Mucosa of stomach (tissue), 1 donor: ENCODE measurements around the gene SUN5.
"Not testable (repeated sequence)": the region's sequence is repeated elsewhere in the genome, so short reads cannot be mapped to it uniquely, and the experiment has no call there.

Experiments used
- H3K27me3 ChIP-seq: one replicate; pipeline ENCODE4 v1.7.0; 2013; ENCODE audit warnings: mild to moderate bottlenecking, low read length; ENCODE audit not compliant: control insufficient read depth, insufficient read depth
- H3K36me3 ChIP-seq: one replicate; pipeline ENCODE4 v1.7.0; 2013; ENCODE audit warnings: low read length; ENCODE audit not compliant: control insufficient read depth, insufficient read depth
- H3K4me1 ChIP-seq: one replicate; pipeline ENCODE4 v1.7.0; 2013; ENCODE audit warnings: mild to moderate bottlenecking, low read length; ENCODE audit not compliant: control insufficient read depth, insufficient read depth
- H3K4me3 ChIP-seq: one replicate; pipeline ENCODE4 v1.7.0; 2013; ENCODE audit warnings: low read length
- H3K9ac ChIP-seq: one replicate; pipeline ENCODE4 v1.7.0; 2013; ENCODE audit warnings: mild to moderate bottlenecking, low read length, moderate library complexity
- H3K9me3 ChIP-seq: one replicate; pipeline ENCODE4 v1.7.0; 2013; ENCODE audit warnings: mild to moderate bottlenecking, low read length, moderate library complexity; ENCODE audit not compliant: control insufficient read depth
- donor health status: Pancreatic carcinoma.

SUN5 gene

GRCh38 chr20:33004141-33004751, at the start of gene SUN5:
SUN5 (minus strand) TSS chr20:33004433; CDS start chr20:33004340, 93 bp downstream.
- no peaks in the 10 kb centered on the region for H3K9me3 ChIP-seq
- H3K27me3 ChIP-seq: no peaks in the 10 kb centered on the region
- no peaks in the 10 kb centered on the region for H3K36me3 ChIP-seq
- no peak within 1 kb of the TSS for H3K9ac ChIP-seq
- no peak within 1 kb of the TSS for H3K4me3 ChIP-seq
- H3K4me1 ChIP-seq: no peaks in the 10 kb centered on the region

- Histone ChIP-seq H3K36me3 (no peaks in the 10 kb centered on the region), H3K27me3 (no peaks in the 10 kb centered on the region), H3K4me1 (no peaks in the 10 kb centered on the region), H3K4me3 (no peak within 1 kb of the TSS), H3K9me3 (no peaks in the 10 kb centered on the region), H3K9ac (no peak within 1 kb of the TSS)
These were observed 49.3 kb upstream of the SUN5 start, which contains the start of gene BPIFB3 for GRCh38 chr20:33053291-33054106. BPIFB3 (plus strand) TSS chr20:33053903; CDS start chr20:33055436, 1,533 bp downstream.

GRCh38 chr20:33051333-33051732, 47.1 kb upstream of the SUN5 start:
- H3K27me3 ChIP-seq: no peaks in the 10 kb centered on the region
- no peaks in the 10 kb centered on the region for H3K9me3 ChIP-seq
- no peak overlapping the region for H3K9ac ChIP-seq
- no peak overlapping the region for H3K4me3 ChIP-seq
- H3K4me1 ChIP-seq: no peaks in the 10 kb centered on the region
- no peaks in the 10 kb centered on the region for H3K36me3 ChIP-seq

- Histone ChIP-seq H3K27me3 (no peaks in the 10 kb centered on the region), H3K36me3 (no peaks in the 10 kb centered on the region), H3K9ac (no peak overlapping the region), H3K4me3 (no peak overlapping the region), H3K4me1 (no peaks in the 10 kb centered on the region), H3K9me3 (no peaks in the 10 kb centered on the region)
These were observed 42.2 kb upstream of the SUN5 start for GRCh38 chr20:33046412-33046811.

GRCh38 chr20:33045129-33045721, 41.0 kb upstream of the SUN5 start:
- H3K36me3 ChIP-seq, H3K9ac ChIP-seq, H3K4me1 ChIP-seq, H3K27me3 ChIP-seq, H3K4me3 ChIP-seq, H3K9me3 ChIP-seq: not testable (repeated sequence)

GRCh38 chr20:33043731-33044181, 39.5 kb upstream of the SUN5 start:
- no peak overlapping the region for H3K9ac ChIP-seq
- no peaks in the 10 kb centered on the region for H3K9me3 ChIP-seq
- no peaks in the 10 kb centered on the region for H3K36me3 ChIP-seq
- no peak overlapping the region for H3K4me3 ChIP-seq
- H3K4me1 ChIP-seq: no peaks in the 10 kb centered on the region
- H3K27me3 ChIP-seq: no peaks in the 10 kb centered on the region

GRCh38 chr20:33042983-33043730, 38.9 kb upstream of the SUN5 start:
- H3K36me3 ChIP-seq: no peaks in the 10 kb centered on the region
- no peak overlapping the region for H3K4me3 ChIP-seq
- no peak overlapping the region for H3K9ac ChIP-seq
- no peaks in the 10 kb centered on the region for H3K9me3 ChIP-seq
- no peaks in the 10 kb centered on the region for H3K27me3 ChIP-seq
- no peaks in the 10 kb centered on the region for H3K4me1 ChIP-seq

- Histone ChIP-seq H3K36me3 (no peaks in the 10 kb centered on the region), H3K4me1 (no peaks in the 10 kb centered on the region), H3K27me3 (no peaks in the 10 kb centered on the region), H3K9me3 (no peaks in the 10 kb centered on the region), H3K4me3 (no peak overlapping the region), H3K9ac (no peak overlapping the region)
These were observed 38.2 kb upstream of the SUN5 start for GRCh38 chr20:33042430-33042829.

- Histone ChIP-seq H3K9me3 (no peaks in the 10 kb centered on the region), H3K4me3 (no peak overlapping the region), H3K27me3 (no peaks in the 10 kb centered on the region), H3K36me3 (no peaks in the 10 kb centered on the region), H3K4me1 (no peaks in the 10 kb centered on the region), H3K9ac (no peak overlapping the region)
These were observed 34.0 kb upstream of the SUN5 start for GRCh38 chr20:33038243-33038642.

GRCh38 chr20:33037456-33037855, 33.2 kb upstream of the SUN5 start:
- Histone ChIP-seq H3K9ac (no peak overlapping the region), H3K4me1 (no peaks in the 10 kb centered on the region), H3K27me3 (no peaks in the 10 kb centered on the region), H3K9me3 (no peaks in the 10 kb centered on the region), H3K36me3 (no peaks in the 10 kb centered on the region), H3K4me3 (no peak overlapping the region)

- no peak overlapping the region for H3K9ac ChIP-seq
- no peaks in the 10 kb centered on the region for H3K27me3 ChIP-seq
- H3K36me3 ChIP-seq: no peaks in the 10 kb centered on the region
- H3K4me3 ChIP-seq: no peak overlapping the region
- H3K4me1 ChIP-seq: no peaks in the 10 kb centered on the region
- no peaks in the 10 kb centered on the region for H3K9me3 ChIP-seq
These were observed 30.8 kb upstream of the SUN5 start for GRCh38 chr20:33034901-33035492.
